NCI-H524 (cell line): ENCODE measurements around the gene NEURL2.
"Not testable (repeated sequence)": the region's sequence is repeated elsewhere in the genome, so short reads cannot be mapped to it uniquely, and the experiment has no call there.

Experiments
- DNase-seq, 2 experiments: peaks; one replicate each; lab custom pipeline; 2025; lab: John Stamatoyannopoulos, UW

The NEURL2 gene

GRCh38 chr20:45919542-45920399 is 28.8 kb upstream of the NEURL2 start:
- DNase-seq: no peak

- no peak for DNase-seq
Observed at GRCh38 chr20:45918779-45919537, 27.9 kb upstream of the NEURL2 start.

DNA sequence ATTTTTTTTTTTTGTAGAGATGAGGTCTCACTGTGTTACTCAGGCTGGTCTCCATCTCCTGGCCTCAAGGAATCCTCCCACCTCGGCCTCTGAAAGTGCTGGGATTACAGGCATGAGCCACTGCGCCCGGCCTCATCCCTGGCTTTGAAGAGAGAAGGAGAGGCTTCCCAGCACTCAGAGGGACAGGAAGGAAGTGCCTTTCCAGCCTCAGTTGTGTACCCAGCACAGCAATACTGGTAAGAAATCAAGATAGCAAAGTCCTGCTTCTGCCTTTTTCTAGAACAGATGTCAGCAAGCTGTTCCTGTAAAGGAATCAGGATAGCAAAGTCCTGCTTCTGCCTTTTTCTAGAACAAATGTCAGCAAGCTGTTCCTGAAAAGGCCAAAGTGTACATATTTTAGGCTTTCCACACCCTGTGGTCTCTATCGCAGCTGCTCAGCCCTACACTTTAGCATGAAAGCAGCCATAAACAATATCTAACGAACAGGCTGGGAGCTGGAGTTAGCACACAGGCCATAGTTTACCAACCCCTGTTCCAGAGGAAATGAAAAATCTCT is 27.3 kb upstream of the NEURL2 start:
- DNase-seq: no peak

DNA sequence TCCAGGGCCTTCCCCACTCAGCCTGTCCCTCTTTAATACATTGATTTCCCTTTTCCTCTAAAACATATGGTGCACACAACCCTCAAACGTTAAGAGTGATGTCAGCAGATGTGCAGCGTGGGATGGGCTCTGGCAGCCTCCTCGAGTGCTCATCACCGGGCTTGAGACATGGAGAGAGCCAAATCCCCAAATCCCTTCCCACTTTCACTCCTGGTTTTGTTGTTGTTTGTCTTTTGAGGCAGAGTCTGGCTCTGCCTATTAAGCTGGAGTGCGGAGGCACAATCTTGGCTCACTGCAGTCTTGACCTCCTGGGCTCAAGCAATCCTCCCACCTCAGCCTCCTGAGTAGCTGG is 26.8 kb upstream of the NEURL2 start:
- peak; percentile 86 to 94 for DNase-seq

GRCh38 chr20:45913116-45913515 is 22.1 kb upstream of the NEURL2 start:
- DNase-seq: no peak

DNA sequence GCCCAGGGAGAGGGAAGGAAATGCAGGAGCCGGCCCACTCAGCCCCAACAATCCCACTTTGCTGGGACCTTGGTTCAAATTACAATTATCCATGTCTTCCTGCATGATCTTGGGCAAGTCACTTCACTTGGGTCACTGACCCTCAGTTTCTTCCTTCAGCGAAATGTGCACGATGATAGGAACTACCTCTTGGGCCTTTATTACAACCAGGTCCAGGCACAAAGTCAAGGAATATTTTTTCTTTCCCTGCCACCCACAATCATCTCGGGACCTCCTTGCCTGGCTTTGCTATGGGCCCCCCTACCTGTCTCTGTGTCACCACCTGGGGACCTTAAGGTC is 21.3 kb upstream of the NEURL2 start:
- DNase-seq: no peak

GRCh38 chr20:45911486-45912343 is 20.7 kb upstream of the NEURL2 start, which contains the start of gene PLTP:
Gene PLTP, minus strand, starts transcription at chr20:45912155. Its CDS starts 703 bp downstream, at chr20:45911452.
- DNase-seq: peak; percentile 61 to 63

DNA sequence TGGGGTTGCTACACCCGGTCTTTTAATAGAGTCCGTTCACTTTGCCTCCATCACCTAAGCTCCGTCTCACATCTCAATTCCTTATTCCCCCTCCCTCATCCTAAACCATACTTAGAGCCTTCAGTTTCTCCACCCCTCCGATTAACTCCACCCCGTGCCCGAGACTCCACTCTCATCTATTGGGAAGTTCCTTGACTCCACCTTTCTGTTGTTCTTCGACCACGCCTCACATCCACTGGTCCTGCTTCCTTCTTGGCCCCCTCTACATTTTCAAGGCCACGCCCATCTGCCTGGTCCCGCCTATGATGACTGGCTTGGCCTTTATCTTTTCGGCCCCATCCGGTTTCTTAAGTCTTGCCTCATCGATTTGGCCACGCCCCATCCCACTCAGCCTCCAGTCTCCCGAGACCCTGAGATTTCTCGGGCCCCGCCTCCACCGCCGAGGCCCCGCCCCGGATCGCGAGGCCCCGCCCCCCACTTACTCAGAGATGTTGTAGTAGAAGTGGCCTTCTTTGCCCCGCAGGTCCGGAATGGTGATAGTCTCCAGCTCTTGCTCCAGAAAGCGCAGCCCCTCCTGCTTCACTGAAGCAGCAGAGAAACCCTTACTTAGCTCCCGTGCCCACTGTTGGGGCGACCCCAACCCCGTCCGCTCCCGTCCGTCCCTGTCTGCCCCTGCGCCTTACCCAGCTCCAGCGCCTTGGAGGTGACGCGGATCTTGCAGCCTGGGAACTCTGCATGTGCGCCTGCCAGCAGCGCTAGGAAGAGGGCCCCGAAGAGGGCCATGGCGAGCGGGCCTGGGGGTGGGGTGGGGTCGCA is 19.9 kb upstream of the NEURL2 start:
- DNase-seq: peak in 1 of 2 experiments; percentile 61

- no peak for DNase-seq
Observed at GRCh38 chr20:45909817-45910669, 19.0 kb upstream of the NEURL2 start.

DNA sequence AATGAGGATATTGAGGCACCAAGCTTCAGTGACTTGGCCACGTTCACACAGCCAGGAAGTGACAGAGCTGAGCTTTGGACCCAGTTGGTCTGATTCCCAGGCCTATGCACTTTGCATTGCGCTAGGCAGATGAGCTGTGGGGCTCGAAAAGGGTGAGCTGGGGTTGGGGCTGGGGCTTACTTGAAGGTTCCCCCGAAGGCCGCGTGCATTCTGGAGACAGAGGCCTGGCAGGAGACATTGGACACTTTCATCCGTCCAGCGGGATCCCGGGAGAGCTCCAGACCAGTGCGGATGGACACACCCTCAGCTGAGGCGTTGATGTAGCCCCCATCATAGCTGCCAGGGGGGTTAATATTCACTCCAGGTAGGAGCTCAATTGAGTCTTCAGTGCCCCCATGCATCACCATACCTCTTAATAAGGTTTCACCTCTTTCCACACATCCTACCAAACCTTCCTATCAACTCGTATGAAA is 18.4 kb upstream of the NEURL2 start:
- no peak for DNase-seq

DNA sequence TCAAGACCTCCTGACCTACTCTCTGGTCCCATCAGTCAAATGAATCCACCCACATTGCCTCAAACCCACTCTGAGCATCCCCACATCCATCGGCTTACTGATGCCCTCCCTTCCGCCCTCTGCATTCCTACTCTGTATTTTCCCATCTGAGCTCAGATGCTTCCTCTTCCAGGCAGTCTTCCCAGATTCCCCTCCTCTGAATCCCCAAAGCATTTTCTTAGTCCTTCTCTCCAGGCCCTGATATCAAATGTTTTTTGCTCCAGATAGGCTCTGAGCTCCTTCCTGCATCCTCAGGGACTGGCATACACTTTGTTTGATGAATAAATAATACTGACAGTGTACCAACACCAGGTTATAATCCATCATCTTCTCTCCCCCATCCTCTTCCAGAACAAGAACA is 17.1 kb upstream of the NEURL2 start:
- DNase-seq: no peak

DNA sequence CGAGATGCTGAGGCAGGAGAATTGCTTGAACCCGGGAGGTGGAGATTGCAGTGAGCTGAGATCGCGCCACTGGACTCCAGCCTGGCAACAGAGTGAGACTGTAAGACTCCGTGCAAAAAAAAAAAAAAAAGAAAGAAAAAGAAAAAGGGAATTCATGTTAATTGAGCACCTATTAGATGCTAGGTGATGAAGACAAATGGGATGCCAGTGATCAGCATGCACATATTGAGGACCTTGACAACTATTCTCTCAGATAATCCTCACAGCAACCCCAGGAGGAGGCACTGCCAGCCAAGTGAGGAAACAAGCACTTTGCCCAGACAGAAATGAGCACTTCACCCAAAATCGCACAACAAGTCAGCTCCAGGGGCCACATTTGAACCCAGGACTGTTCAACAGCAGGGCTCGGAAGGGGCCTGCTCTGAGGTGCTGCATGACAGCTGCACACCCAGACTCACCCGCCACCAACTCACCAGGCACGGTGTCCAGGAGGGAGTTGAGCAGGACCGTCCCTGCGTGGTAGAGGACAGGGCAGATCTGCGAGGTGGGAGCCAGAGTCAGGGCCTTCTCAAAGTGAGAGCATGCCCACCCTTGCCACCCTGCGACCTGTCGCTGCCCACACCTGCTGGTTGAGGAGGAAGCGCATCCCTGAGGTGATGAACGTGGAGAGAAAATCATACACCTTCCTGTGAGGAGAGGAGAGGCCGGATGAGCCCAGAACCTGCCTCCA is 16.4 kb upstream of the NEURL2 start:
- no peak for DNase-seq

- DNase-seq: no peak
Observed at GRCh38 chr20:45905505-45906079, 14.6 kb upstream of the NEURL2 start.

DNA sequence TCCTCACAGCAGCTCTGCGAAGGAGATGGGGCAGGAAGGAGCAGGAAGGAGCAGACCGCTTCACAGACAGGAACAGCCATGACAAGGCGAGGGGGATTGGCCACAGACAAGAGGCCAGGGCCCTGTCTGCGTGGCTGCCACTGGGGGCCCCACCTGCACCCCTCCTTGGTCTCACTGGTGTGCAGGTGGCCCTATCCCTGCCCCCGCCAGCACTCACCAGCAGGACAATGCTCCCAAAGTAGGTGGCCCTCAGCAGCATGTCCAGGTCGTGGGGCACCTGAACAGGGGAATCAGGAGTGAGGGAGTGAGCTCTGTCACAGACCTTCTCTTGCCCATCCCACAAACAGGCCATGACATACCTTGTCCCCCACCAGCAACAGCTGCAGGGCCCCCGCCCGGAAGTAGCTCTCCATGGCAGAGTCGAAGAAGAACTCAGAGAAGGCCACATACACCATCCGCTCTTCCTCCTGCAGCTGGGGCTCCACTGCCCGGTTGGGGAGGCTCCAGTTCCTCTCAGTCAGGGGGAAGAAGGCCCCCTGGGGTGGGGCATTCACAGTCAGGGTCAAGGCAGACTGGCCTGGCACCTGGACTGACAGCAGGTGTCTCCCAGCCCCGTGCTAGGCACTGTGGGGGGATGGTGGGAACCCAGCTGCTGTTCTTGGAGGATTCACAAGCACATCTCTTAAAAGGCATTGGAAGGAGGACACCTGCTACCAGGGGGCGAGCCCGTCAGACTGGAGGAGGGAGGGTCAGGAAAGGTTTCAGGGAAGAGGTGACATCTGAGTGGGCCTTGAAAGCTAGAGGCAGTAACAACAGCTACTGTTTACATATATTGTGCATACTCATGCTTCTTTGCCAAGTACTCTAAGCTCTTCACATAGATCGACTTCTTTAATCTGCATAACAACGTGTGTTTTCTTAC is 13.8 kb upstream of the NEURL2 start:
- DNase-seq: no peak

GRCh38 chr20:45902199-45902701 is 11.2 kb upstream of the NEURL2 start:
- no peak for DNase-seq

DNA sequence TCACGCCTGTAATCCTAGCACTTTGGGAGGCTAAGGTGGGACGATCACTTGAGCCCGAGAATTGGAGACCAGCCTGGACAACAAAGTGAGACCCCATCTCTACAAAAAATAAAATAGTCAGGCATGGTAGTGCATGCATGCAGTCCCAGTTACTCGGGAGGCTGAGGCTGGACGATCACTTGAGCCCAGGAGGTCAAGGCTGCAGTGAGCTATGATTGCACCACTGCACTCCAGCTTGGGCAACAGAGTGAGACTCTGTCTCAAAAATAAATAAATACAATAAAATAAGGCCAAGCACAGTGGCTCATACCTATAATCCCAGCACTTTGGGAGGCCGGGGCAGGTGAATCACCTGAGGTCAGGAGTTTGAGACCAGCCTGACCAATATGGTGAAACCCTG is 10.3 kb upstream of the NEURL2 start:
- not testable (repeated sequence) for DNase-seq

DNA sequence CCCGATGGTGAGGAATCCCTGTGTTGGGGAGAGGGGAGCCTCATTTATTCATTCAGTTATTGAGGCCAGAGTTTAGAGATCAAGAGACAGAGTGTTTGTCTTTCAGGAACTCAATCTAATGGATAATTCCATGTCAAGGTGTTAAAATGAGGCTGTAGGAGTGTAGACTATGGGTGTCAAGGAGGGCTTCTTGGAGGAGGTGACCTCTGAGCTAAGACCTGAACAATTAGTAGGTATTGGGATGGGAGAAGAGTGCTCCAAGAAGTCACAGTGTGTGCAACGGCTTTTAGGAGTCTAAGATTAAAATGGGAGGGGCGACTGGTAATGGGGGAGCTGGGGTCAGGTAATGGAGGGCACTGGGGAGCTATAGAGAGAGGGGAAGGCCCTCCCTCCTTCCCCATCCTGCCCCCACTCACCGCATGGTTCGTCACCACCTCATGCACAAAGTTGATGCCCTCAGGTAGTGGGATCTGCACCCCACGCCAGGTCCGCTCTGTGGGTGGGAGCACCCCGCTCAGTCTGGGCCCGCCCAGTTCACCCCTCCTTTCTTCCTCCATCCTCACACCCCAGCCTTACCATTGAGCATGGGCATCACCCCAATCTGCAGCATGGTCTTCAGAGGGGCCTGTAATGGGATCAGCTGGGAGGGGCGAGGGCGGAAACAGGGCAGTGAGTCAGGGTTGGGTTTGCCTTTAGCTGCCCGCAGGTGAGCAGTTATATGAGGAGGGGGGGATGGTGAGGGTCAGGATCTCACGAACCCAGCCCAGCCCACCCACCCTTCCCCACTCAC is 8.2 kb upstream of the NEURL2 start:
- DNase-seq: no peak
